Measurements from ENCODE around the gene SLC14A1.

GRCh38 chr18:45724601-45725000 is 620 bp downstream of the SLC14A1 start:
- TF ChIP-seq POLR2AphosphoS5 (IDR thresholded peaks at IDR 0.05) (no peak), CTCF (IDR thresholded peaks at IDR 0.05; ENCODE audit: poor library complexity, severe bottlenecking) (no peak), REST (IDR thresholded peaks at IDR 0.05; ENCODE audit: borderline replicate concordance) (no peak)

Data from neural cell (in vitro differentiated cells).